HG02588 (cell line): ENCODE results near the gene NAA38.
"Not testable (repeated sequence)": the region's sequence is repeated elsewhere in the genome, so short reads cannot be mapped to it uniquely, and the experiment has no call there.

ENCODE experiments used
- ATAC-seq: cut with Tn5 transposase; IDR thresholded peaks from one replicate; pipeline ENCODE4 v1.9.1; 2021; ENCODE audit warnings: mild to moderate bottlenecking, moderate library complexity; ENCODE audit not compliant: unreplicated experiment

NAA38 gene

GRCh38 chr17:7882068-7882467 lies 24.7 kb upstream of the NAA38 start:
- ATAC-seq, result no peak

GRCh38 chr17:7881276-7882054 lies 24.1 kb upstream of the NAA38 start:
- no peak for ATAC-seq

- ATAC-seq, result no peak
Measured at GRCh38 chr17:7880076-7880868, 22.9 kb upstream of the NAA38 start.

GRCh38 chr17:7878234-7878633 lies 20.9 kb upstream of the NAA38 start:
- ATAC-seq, result no peak

- no peak for ATAC-seq
Measured at GRCh38 chr17:7875804-7876370, 18.5 kb upstream of the NAA38 start.

GRCh38 chr17:7873051-7873450 lies 15.7 kb upstream of the NAA38 start:
- ATAC-seq, result no peak

- no peak for ATAC-seq
Measured at GRCh38 chr17:7867881-7868329, 10.5 kb upstream of the NAA38 start.

GRCh38 chr17:7864995-7865650 lies 7.8 kb upstream of the NAA38 start:
- ATAC-seq, result no peak

- ATAC-seq, result not testable (repeated sequence)
Measured at GRCh38 chr17:7864384-7864783, 7.0 kb upstream of the NAA38 start.

GRCh38 chr17:7862692-7863437 lies 5.5 kb upstream of the NAA38 start:
- no peak for ATAC-seq

- no peak for ATAC-seq
Measured at GRCh38 chr17:7859028-7859427, 1.7 kb upstream of the NAA38 start.

- no peak for ATAC-seq
Measured at GRCh38 chr17:7858522-7858810, 1.1 kb upstream of the NAA38 start.

- peak; percentile 32 for ATAC-seq
Measured at GRCh38 chr17:7857713-7858521, 558 bp upstream of the NAA38 start, which contains the start of gene CYB5D1. Gene CYB5D1 (plus strand): TSS chr17:7858003. CDS start chr17:7858135, 132 bp downstream.

GRCh38 chr17:7856011-7856810 lies 1.1 kb downstream of the NAA38 start:
- no peak for ATAC-seq

- no peak for ATAC-seq
Measured at GRCh38 chr17:7855660-7856010, 1.7 kb downstream of the NAA38 start.

GRCh38 chr17:7854851-7855659 lies 2.3 kb downstream of the NAA38 start, which contains the start of gene TMEM88:
Gene TMEM88 (plus strand): TSS chr17:7855066. CDS start chr17:7855075, 9 bp downstream.
- no peak for ATAC-seq

- no peak for ATAC-seq
Measured at GRCh38 chr17:7854078-7854777, 3.1 kb downstream of the NAA38 start.

- ATAC-seq, result no peak
Measured at GRCh38 chr17:7853691-7854038, 3.7 kb downstream of the NAA38 start.
